PFSK-1 (cell line): ENCODE data around the gene MTHFSD.

Source experiments
- FOXP2 ChIP-seq: optimal IDR thresholded peaks from 2 replicates; pipeline ENCODE3; 2011; ENCODE audit warnings: borderline replicate concordance, control low read depth, inconsistent platforms; ENCODE audit not compliant: insufficient read depth; ENCODE audit errors: extremely low read length, extremely low read depth
- POLR2AphosphoS5 ChIP-seq: IDR thresholded peaks from 2 replicates; pipeline ENCODE4 v1.6.1; 2012; ENCODE audit warnings: low read depth, mild to moderate bottlenecking, control low read depth, low read length, moderate library complexity
- SIN3A ChIP-seq: IDR thresholded peaks from 2 replicates; pipeline ENCODE4 v1.6.1; 2012; ENCODE audit warnings: mild to moderate bottlenecking, low read length, moderate library complexity, borderline replicate concordance; ENCODE audit not compliant: insufficient read depth
- TAF1 ChIP-seq: IDR thresholded peaks from 2 replicates; pipeline ENCODE4 v1.6.1; 2012; ENCODE audit warnings: low read length, control low read depth, borderline replicate concordance; ENCODE audit not compliant: insufficient read depth
- TF ChIP-seq, protein P1 (sequence below), 2 experiments: IDR thresholded peaks; 2 replicates each; pipeline versions ENCODE4 v1.6.1 to v1.8.0; 2011 to 2012; ENCODE audit warnings: low read depth in 2 of 2, low read length in 2 of 2, control low read depth in 1 of 2, inconsistent platforms in 1 of 2, mild to moderate bottlenecking in 1 of 2, moderate library complexity in 1 of 2; ENCODE audit not compliant: insufficient read depth in 1 of 2

DNA sequence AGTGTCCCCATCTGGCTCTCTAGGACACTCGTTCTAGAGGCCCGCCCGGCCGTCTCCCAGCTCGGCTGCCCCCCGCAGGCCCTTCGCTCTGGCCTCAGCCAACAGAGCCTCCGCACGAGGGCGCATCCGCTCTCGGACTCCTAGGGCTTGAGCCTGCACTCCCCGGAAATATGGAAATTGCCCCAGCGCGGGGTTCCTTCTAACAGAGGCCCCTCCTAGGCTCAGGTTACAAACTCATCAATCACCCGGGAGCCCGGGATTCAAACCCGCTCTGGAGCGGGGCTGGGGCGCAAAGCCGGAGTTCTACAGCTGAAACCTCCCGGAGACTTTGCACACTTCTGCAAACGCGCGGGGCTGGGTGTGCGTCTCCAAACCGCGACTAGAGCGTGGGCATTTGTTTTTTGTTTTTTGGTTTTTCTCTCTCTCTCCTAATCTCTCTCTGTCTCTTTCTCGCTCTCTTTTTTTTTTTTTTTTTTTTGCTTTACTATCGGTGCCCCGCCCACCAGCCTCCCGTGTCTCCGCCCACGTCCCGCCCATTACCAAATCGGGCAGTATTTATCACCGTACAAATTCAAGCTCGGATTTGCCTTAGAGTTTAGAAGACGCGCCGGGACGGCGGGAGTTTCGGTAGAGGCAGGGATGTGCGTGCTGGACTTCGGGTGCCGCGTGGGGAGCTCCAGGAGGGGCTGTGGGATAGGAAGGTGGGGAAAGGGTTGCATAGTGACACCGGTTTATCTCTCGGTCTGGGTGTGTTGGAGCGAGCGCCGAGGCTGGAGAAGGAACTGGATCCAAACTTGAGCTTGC, 20.9 kb upstream of the MTHFSD start:
- TF ChIP-seq, protein P1, sequence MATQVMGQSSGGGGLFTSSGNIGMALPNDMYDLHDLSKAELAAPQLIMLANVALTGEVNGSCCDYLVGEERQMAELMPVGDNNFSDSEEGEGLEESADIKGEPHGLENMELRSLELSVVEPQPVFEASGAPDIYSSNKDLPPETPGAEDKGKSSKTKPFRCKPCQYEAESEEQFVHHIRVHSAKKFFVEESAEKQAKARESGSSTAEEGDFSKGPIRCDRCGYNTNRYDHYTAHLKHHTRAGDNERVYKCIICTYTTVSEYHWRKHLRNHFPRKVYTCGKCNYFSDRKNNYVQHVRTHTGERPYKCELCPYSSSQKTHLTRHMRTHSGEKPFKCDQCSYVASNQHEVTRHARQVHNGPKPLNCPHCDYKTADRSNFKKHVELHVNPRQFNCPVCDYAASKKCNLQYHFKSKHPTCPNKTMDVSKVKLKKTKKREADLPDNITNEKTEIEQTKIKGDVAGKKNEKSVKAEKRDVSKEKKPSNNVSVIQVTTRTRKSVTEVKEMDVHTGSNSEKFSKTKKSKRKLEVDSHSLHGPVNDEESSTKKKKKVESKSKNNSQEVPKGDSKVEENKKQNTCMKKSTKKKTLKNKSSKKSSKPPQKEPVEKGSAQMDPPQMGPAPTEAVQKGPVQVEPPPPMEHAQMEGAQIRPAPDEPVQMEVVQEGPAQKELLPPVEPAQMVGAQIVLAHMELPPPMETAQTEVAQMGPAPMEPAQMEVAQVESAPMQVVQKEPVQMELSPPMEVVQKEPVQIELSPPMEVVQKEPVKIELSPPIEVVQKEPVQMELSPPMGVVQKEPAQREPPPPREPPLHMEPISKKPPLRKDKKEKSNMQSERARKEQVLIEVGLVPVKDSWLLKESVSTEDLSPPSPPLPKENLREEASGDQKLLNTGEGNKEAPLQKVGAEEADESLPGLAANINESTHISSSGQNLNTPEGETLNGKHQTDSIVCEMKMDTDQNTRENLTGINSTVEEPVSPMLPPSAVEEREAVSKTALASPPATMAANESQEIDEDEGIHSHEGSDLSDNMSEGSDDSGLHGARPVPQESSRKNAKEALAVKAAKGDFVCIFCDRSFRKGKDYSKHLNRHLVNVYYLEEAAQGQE (IDR thresholded peaks at IDR 0.05; ENCODE audit: insufficient read depth in 1 of 2, low read depth in 2 of 2, low read length in 2 of 2), result peak in 1 of 2 experiments; percentile 23; a peak in 1 of 4 replicates
- TF ChIP-seq POLR2AphosphoS5 (peak; percentile 94), TAF1 (peak; percentile 59; the same call in 1 of the 2 replicates), SIN3A (no peak), FOXP2 (no peak)
